ENCODE results near the gene TTC33. TPM values are rescaled to one million over a fixed set of nuclear protein-coding genes. Genes with fewer than 3 reads are reported as not detected.
"Not testable (repeated sequence)": the region's sequence is repeated elsewhere in the genome, so short reads cannot be mapped to it uniquely, and the experiment has no call there.

The TTC33 gene
- total and polyA plus RNA-seq, 9 donors = 13.4 to 23.1 (median 17.7) TPM

- no peak for DNase-seq
- Histone ChIP-seq H3K36me3 (ENCODE audit: control insufficient read depth, insufficient read depth, low read length) (no peaks in the 10 kb centered on the region), H3K4me3 (ENCODE audit: low read length) (no peak overlapping the region), H3K27ac (ENCODE audit: low read length) (no peak overlapping the region), H3K27me3 (ENCODE audit: control insufficient read depth, insufficient read depth, low read length) (no peaks in the 10 kb centered on the region), H3K4me1 (ENCODE audit: control insufficient read depth, insufficient read depth, low read length) (no peaks in the 10 kb centered on the region), H3K9me3 (replicated peaks; ENCODE audit: control insufficient read depth, low read depth, low read length) (no peaks in the 10 kb centered on the region)
- WGBS (ENCODE audit: insufficient coverage) = no CpG with 5 or more reads among the region's 3 CpGs
Observed at GRCh38 chr5:40646266-40646665, 109.5 kb downstream of the TTC33 start.

DNA sequence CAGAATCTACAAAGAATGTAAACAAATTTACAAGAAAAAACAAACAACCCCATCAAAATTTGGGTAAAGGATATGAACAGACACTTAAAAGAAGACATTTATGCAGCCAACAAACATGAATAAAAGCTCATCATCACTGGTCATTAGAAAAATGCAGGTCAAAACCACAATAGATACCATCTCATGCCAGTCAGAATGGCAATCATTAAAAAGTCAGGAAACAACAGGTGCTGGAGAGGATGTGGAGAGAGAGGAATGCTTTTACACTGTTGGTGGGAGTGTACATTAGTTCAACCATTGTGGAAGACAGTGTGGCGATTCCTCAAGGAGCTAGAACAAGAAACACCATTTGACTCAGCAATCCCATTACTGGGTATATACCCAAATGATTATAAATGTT is 116.2 kb downstream of the TTC33 start:
- not testable (repeated sequence) for H3K4me3 ChIP-seq (ENCODE audit: low read length); H3K27me3 ChIP-seq (ENCODE audit: control insufficient read depth, insufficient read depth, low read length); H3K36me3 ChIP-seq (ENCODE audit: control insufficient read depth, insufficient read depth, low read length); DNase-seq; H3K9me3 ChIP-seq (replicated peaks; ENCODE audit: control insufficient read depth, low read depth, low read length); H3K4me1 ChIP-seq (ENCODE audit: control insufficient read depth, insufficient read depth, low read length); H3K27ac ChIP-seq (ENCODE audit: low read length)
- no CpG with 5 or more reads among the region's 1 CpG for WGBS (ENCODE audit: insufficient coverage)

DNA sequence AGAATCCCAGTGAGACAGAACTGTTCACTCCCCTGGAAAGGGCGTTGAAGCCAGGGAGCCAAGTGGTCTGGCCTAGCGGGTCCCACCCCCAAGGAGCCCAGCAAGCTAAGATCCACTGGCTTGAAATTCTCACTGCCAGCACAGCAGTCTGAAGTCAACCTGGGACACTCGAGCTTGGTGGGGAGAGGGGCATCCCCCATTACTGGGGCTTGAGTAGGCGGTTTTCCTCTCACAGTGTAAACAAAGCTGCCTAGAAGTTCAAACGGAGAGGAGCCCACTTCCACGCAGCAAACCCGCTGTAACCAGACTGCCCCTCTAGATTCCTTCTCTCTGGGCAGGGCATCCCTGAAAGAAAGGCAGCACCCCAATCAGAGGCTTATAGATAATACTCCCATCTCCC is 121.2 kb downstream of the TTC33 start:
- Histone ChIP-seq H3K27ac (ENCODE audit: low read length) (no peak overlapping the region), H3K4me3 (ENCODE audit: low read length) (no peak overlapping the region), H3K36me3 (ENCODE audit: control insufficient read depth, insufficient read depth, low read length) (no peaks in the 10 kb centered on the region), H3K4me1 (ENCODE audit: control insufficient read depth, insufficient read depth, low read length) (no peaks in the 10 kb centered on the region), H3K9me3 (replicated peaks; ENCODE audit: control insufficient read depth, low read depth, low read length) (no peaks in the 10 kb centered on the region), H3K27me3 (ENCODE audit: control insufficient read depth, insufficient read depth, low read length) (no peaks in the 10 kb centered on the region)
- DNase-seq = no peak
- WGBS (ENCODE audit: insufficient coverage) = 83% methylated on average over 1 of the region's 7 CpGs

DNA sequence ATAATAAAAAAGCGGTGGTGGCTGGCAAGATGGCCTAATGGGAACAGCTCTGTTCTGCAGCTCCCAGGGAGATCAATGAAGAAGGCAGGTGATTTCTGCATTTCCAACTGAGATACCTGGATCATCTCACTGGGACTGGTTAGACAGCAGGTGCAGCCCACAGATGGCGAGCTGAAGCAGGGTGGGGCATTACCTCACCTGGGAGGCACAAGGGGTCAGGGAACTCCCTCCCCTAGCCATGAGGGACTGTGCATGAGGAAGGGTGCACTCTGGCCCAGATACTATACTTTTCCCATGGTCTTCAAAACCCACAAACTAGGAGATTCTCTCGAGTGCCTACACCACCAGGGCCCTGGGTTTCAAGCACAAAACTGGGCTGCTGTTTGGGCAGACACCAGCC is 121.6 kb downstream of the TTC33 start:
- H3K27ac ChIP-seq (ENCODE audit: low read length) = no peak overlapping the region
- H3K36me3 ChIP-seq (ENCODE audit: control insufficient read depth, insufficient read depth, low read length) = no peaks in the 10 kb centered on the region
- no peaks in the 10 kb centered on the region for H3K27me3 ChIP-seq (ENCODE audit: control insufficient read depth, insufficient read depth, low read length)
- 48% methylated on average over 2 of the region's 3 CpGs for WGBS (ENCODE audit: insufficient coverage)
- H3K4me3 ChIP-seq (ENCODE audit: low read length) = no peak overlapping the region
- no peak for DNase-seq
- no peaks in the 10 kb centered on the region for H3K9me3 ChIP-seq (replicated peaks; ENCODE audit: control insufficient read depth, low read depth, low read length)
- no peaks in the 10 kb centered on the region for H3K4me1 ChIP-seq (ENCODE audit: control insufficient read depth, insufficient read depth, low read length)

DNA sequence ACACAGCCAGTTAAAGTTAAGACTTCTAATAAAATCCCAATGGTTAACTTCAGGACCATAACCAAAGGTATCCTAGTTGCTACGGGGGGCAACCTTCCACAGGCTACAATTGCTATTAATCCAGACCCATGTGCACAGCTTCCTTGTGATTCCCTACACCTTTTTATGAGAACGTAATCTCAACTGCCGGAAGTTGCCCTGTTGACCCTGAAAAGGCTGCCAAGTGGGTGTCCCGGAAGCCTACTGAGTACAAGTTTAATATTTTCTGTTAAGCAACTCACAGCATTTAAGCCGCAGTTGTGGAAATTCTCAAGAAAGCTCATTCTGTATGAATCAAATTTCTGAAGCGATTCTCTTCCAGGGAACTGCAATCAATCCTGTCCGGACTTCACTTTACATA is 124.5 kb downstream of the TTC33 start:
- no peak for DNase-seq
- Histone ChIP-seq H3K9me3 (replicated peaks; ENCODE audit: control insufficient read depth, low read depth, low read length) (no peaks in the 10 kb centered on the region), H3K36me3 (ENCODE audit: control insufficient read depth, insufficient read depth, low read length) (no peaks in the 10 kb centered on the region), H3K4me3 (ENCODE audit: low read length) (no peak overlapping the region), H3K27me3 (ENCODE audit: control insufficient read depth, insufficient read depth, low read length) (no peaks in the 10 kb centered on the region), H3K4me1 (ENCODE audit: control insufficient read depth, insufficient read depth, low read length) (no peaks in the 10 kb centered on the region), H3K27ac (ENCODE audit: low read length) (no peak overlapping the region)
- 73% methylated on average over 4 of the region's 7 CpGs for WGBS (ENCODE audit: insufficient coverage)

DNA sequence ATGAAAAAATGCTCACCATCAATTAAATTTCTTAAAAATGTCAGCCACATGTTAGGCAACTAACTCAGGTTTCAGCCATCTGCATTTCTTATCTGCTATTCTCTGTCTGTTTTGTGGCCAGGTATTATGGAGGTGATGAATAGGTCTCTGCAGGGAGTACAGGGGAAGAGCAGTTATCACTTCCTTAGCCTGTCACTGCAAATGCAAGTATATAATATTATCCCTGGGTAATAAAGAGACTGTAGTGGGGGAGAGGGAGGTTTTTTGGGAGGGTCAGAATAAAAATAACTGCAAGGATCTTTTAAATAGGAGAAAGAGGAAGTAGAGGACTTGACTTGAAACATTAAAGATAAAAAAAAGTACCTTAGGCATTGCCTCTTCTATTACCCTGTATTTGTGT is 125.6 kb downstream of the TTC33 start:
- Histone ChIP-seq H3K9me3 (replicated peaks; ENCODE audit: control insufficient read depth, low read depth, low read length) (no peaks in the 10 kb centered on the region), H3K4me3 (ENCODE audit: low read length) (no peak overlapping the region), H3K27ac (ENCODE audit: low read length) (no peak overlapping the region), H3K27me3 (ENCODE audit: control insufficient read depth, insufficient read depth, low read length) (no peaks in the 10 kb centered on the region), H3K36me3 (ENCODE audit: control insufficient read depth, insufficient read depth, low read length) (no peaks in the 10 kb centered on the region), H3K4me1 (ENCODE audit: control insufficient read depth, insufficient read depth, low read length) (no peaks in the 10 kb centered on the region)
- no peak for DNase-seq

DNA sequence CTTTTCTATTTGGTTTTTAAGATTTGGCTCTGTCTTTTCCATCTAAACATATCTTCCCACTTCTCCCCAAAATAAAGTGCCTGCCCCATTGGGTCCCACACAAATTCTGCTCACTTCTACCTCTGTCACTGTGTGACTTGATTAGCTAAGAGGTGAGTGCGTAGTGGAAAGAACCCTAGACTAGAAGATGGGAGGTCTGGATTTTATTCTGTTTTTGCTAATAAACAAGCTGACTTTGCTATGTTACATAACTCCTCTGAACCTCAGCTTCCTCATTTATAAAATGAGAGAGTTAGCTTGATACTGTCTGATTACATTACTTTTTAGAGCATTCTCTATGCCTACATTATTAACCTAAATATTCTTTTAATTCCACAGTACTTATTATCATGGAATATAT is 127.4 kb downstream of the TTC33 start:
- Histone ChIP-seq H3K27ac (ENCODE audit: low read length) (no peak overlapping the region), H3K9me3 (replicated peaks; ENCODE audit: control insufficient read depth, low read depth, low read length) (no peaks in the 10 kb centered on the region), H3K27me3 (ENCODE audit: control insufficient read depth, insufficient read depth, low read length) (no peaks in the 10 kb centered on the region), H3K4me3 (ENCODE audit: low read length) (no peak overlapping the region), H3K36me3 (ENCODE audit: control insufficient read depth, insufficient read depth, low read length) (no peaks in the 10 kb centered on the region), H3K4me1 (ENCODE audit: control insufficient read depth, insufficient read depth, low read length) (no peaks in the 10 kb centered on the region)
- no CpG with 5 or more reads among the region's 1 CpG for WGBS (ENCODE audit: insufficient coverage)
- DNase-seq = peak; percentile 61

GRCh38 chr5:40627706-40628105 is 128.1 kb downstream of the TTC33 start:
- Histone ChIP-seq H3K4me3 (ENCODE audit: low read length) (no peak overlapping the region), H3K4me1 (ENCODE audit: control insufficient read depth, insufficient read depth, low read length) (no peaks in the 10 kb centered on the region), H3K36me3 (ENCODE audit: control insufficient read depth, insufficient read depth, low read length) (no peaks in the 10 kb centered on the region), H3K27me3 (ENCODE audit: control insufficient read depth, insufficient read depth, low read length) (no peaks in the 10 kb centered on the region), H3K27ac (ENCODE audit: low read length) (no peak overlapping the region), H3K9me3 (replicated peaks; ENCODE audit: control insufficient read depth, low read depth, low read length) (no peaks in the 10 kb centered on the region)
- WGBS (ENCODE audit: insufficient coverage) = no CpG with 5 or more reads among the region's 2 CpGs
- DNase-seq = no peak

DNA sequence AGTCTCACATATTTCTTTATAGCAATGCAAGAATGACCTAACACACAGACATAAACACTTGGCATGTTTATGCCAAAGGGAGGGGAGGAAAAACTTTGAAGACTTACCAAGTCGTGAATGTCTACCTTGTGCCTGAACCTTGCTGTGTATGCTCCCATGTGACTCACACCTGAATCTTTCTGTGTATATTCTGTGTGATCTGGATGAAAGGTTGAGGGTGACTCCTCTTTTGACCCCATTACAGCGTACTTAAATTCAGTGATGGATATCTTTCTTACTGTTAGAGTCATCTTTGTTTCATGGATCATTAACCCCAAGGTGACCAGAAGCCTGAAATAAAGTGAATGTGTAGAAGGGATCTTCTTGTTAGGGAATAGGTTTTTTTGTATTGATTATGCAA is 129.0 kb downstream of the TTC33 start:
- no peaks in the 10 kb centered on the region for H3K4me1 ChIP-seq (ENCODE audit: control insufficient read depth, insufficient read depth, low read length)

DNA sequence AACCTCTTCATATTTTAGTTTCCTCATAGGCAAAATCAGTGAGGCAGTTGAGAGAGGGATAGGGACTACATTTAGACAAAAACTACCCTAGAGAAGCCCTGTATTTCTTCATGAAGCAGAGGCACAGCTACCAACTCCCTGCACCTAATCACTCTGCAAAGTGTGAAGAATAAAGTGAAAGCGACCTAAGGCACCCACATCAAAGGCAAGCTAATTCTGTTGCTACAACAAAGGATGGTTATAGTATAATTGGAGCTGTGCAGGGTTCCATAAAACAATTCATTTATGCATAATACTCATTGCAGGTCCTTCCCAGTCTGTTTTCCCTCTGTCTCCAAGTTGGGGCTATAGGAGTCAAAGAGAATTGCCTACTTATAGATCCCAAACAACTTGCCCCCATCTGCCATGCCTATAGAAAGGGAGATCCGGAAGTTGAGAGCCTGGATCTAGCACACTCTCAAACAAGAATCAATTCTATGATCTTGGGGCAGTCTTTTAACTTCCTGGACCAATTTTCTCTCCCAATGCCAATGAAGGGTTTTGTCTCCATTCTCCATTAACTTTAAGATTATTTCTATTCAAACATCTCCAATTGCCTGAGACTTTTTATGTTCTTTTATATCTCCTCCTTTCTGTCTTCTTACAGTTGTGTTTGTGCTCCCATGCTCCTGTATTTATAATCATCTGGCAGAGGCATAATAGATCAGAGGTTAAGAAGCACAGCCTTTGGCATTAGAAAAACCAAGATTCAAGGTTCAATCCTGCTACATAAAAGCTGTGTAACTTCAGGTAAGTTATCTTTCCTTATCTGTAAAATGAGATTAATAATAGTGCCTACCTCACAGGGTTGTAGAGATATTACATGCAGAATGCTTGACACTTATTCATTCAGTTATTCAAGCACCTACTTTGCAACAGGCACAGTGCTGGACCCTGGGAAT is 132.0 kb downstream of the TTC33 start:
- no peak for DNase-seq
- Histone ChIP-seq H3K9me3 (replicated peaks; ENCODE audit: control insufficient read depth, low read depth, low read length) (no peaks in the 10 kb centered on the region), H3K4me3 (ENCODE audit: low read length) (no peak overlapping the region), H3K36me3 (ENCODE audit: control insufficient read depth, insufficient read depth, low read length) (no peaks in the 10 kb centered on the region), H3K27me3 (ENCODE audit: control insufficient read depth, insufficient read depth, low read length) (no peaks in the 10 kb centered on the region), H3K4me1 (ENCODE audit: control insufficient read depth, insufficient read depth, low read length) (no peaks in the 10 kb centered on the region), H3K27ac (ENCODE audit: low read length) (no peak overlapping the region)
- WGBS (ENCODE audit: insufficient coverage) = 40% methylated on average over 1 of the region's 2 CpGs

More for the DNA sequence above, 129.0 kb downstream of the TTC33 start:
- Histone ChIP-seq H3K4me3 (ENCODE audit: low read length) (no peak overlapping the region), H3K27me3 (ENCODE audit: control insufficient read depth, insufficient read depth, low read length) (no peaks in the 10 kb centered on the region), H3K36me3 (ENCODE audit: control insufficient read depth, insufficient read depth, low read length) (no peaks in the 10 kb centered on the region), H3K27ac (ENCODE audit: low read length) (no peak overlapping the region), H3K9me3 (replicated peaks; ENCODE audit: control insufficient read depth, low read depth, low read length) (no peaks in the 10 kb centered on the region)
- 80% methylated on average over 1 of the region's 2 CpGs for WGBS (ENCODE audit: insufficient coverage)
- DNase-seq = no peak
